ENCODE results near the gene RNASE11. TPM values are rescaled to one million over a fixed set of nuclear protein-coding genes. Genes with fewer than 3 reads are reported as not detected.

RNASE11 gene
- total RNA-seq, 2 donors from 2014 or later = not detected

GRCh38 chr14:20557212-20557542 lies 30.6 kb downstream of the RNASE11 start:
- H3K27ac ChIP-seq = no peak overlapping the region
- DNase-seq (ENCODE audit: low spot score) (no peak), ATAC-seq (ENCODE audit: insufficient number of reproducible peaks, low FRiP score, low read depth) (no peak)
- H3K4me3 ChIP-seq = no peak overlapping the region
- H3K4me1 ChIP-seq (ENCODE audit: control insufficient read depth in 1 of 2, low read depth in 2 of 2) = no peaks in the 10 kb centered on the region
- H3K9me3 ChIP-seq = no peaks in the 10 kb centered on the region
- no peak for TF ChIP-seq CTCF (IDR thresholded peaks at IDR 0.05)
- no peaks in the 10 kb centered on the region for H3K27me3 ChIP-seq (replicated peaks; ENCODE audit: insufficient read depth)
- no peaks in the 10 kb centered on the region for H3K36me3 ChIP-seq

GRCh38 chr14:20556500-20557211 lies 31.1 kb downstream of the RNASE11 start:
- Histone ChIP-seq H3K27ac (no peak overlapping the region), H3K27me3 (replicated peaks; ENCODE audit: insufficient read depth) (no peaks in the 10 kb centered on the region), H3K4me1 (ENCODE audit: control insufficient read depth in 1 of 2, low read depth in 2 of 2) (no peaks in the 10 kb centered on the region), H3K36me3 (no peaks in the 10 kb centered on the region), H3K9me3 (no peaks in the 10 kb centered on the region), H3K4me3 (no peak overlapping the region)
- TF ChIP-seq CTCF (IDR thresholded peaks at IDR 0.05) = no peak
- ATAC-seq (ENCODE audit: insufficient number of reproducible peaks, low FRiP score, low read depth) = no peak
- DNase-seq (ENCODE audit: low spot score) = no peak

- TF ChIP-seq CTCF (IDR thresholded peaks at IDR 0.05) = no peak
- no peak for DNase-seq (ENCODE audit: low spot score)
- Histone ChIP-seq H3K4me1 (ENCODE audit: control insufficient read depth in 1 of 2, low read depth in 2 of 2) (no peaks in the 10 kb centered on the region), H3K27me3 (replicated peaks; ENCODE audit: insufficient read depth) (no peaks in the 10 kb centered on the region), H3K36me3 (no peaks in the 10 kb centered on the region), H3K4me3 (no peak overlapping the region), H3K9me3 (no peaks in the 10 kb centered on the region), H3K27ac (no peak overlapping the region)
- no peak for ATAC-seq (ENCODE audit: insufficient number of reproducible peaks, low FRiP score, low read depth)
Measured at GRCh38 chr14:20555845-20556244, 32.0 kb downstream of the RNASE11 start.

- no peak for TF ChIP-seq CTCF (IDR thresholded peaks at IDR 0.05)
- no peak overlapping the region for H3K27ac ChIP-seq
- no peaks in the 10 kb centered on the region for H3K9me3 ChIP-seq
- H3K4me3 ChIP-seq = no peak overlapping the region
- no peak for DNase-seq (ENCODE audit: low spot score)
- ATAC-seq (ENCODE audit: insufficient number of reproducible peaks, low FRiP score, low read depth) = no peak
- H3K4me1 ChIP-seq (ENCODE audit: control insufficient read depth in 1 of 2, low read depth in 2 of 2) = no peaks in the 10 kb centered on the region
- H3K36me3 ChIP-seq = no peaks in the 10 kb centered on the region
- no peaks in the 10 kb centered on the region for H3K27me3 ChIP-seq (replicated peaks; ENCODE audit: insufficient read depth)
Measured at GRCh38 chr14:20553024-20553423, 34.8 kb downstream of the RNASE11 start.

- Histone ChIP-seq H3K36me3 (no peaks in the 10 kb centered on the region), H3K9me3 (no peaks in the 10 kb centered on the region), H3K4me3 (no peak overlapping the region), H3K27ac (no peak overlapping the region), H3K27me3 (replicated peaks; ENCODE audit: insufficient read depth) (no peaks in the 10 kb centered on the region), H3K4me1 (ENCODE audit: control insufficient read depth in 1 of 2, low read depth in 2 of 2) (no peaks in the 10 kb centered on the region)
- ATAC-seq (ENCODE audit: insufficient number of reproducible peaks, low FRiP score, low read depth) = no peak
- DNase-seq (ENCODE audit: low spot score) = no peak
- no peak for TF ChIP-seq CTCF (IDR thresholded peaks at IDR 0.05)
Measured at GRCh38 chr14:20551606-20552005, 36.2 kb downstream of the RNASE11 start.
